Tibial artery (tissue), 4 donors: ENCODE results near the gene EPHB3.

Experiments used
- DNase-seq, 2 donors: peaks; one replicate each; pipeline ENCODE4 v3.0.0-alpha.2; 2019
- H3K27ac ChIP-seq, 2 donors: fragments of 200-600 bp; sonication (generic) in 1 of 2; 1 replicate in 1 of 2; 2 replicates in 1 of 2; pipeline ENCODE4 v1.5.1; 2018 to 2019; ENCODE audit warnings: mild to moderate bottlenecking in 1 of 2
- H3K27me3 ChIP-seq, 2 donors: fragments of 200-600 bp; sonication (generic) in 1 of 2; one replicate each; pipeline versions ENCODE4 v1.5.1 to v1.6.0; 2016 to 2019
- H3K36me3 ChIP-seq, 3 donors: fragments of 200-600 bp; sonication (generic) in 2 of 3; one replicate each; pipeline ENCODE4 v1.5.1; 2016 to 2019; ENCODE audit warnings: mild to moderate bottlenecking in 2 of 3
- H3K4me1 ChIP-seq, 4 donors: fragments of 200-600 bp; sonication (generic) in 2 of 4; 1 replicate in 3 of 4; 2 replicates in 1 of 4; pipeline ENCODE4 v1.5.1; 2016 to 2019
- H3K4me3 ChIP-seq, 2 donors: fragments of 200-600 bp; sonication (generic) in 1 of 2; 1 replicate in 1 of 2; 2 replicates in 1 of 2; pipeline ENCODE4 v1.5.1; 2018 to 2019; ENCODE audit warnings: mild to moderate bottlenecking in 2 of 2
- H3K9me3 ChIP-seq, 3 donors: fragments of 200-600 bp; sonication (generic) in 1 of 3; one replicate each; pipeline ENCODE4 v1.5.1; 2016 to 2019
- intact Hi-C: fragments of 100-400 bp; cut with DNase I; formaldehyde crosslinking; loops from one replicate; pipeline ENCODE4 v1.15.0; 2023; ENCODE audit warnings: low total_unique reads
- TF ChIP-seq, protein P1 (sequence below), 2 experiments: fragments of 200-600 bp in 1 of 2; fragments of 450-650 bp in 1 of 2; IDR thresholded peaks; one replicate each; pipeline ENCODE4 v1.5.1; 2017 to 2019; ENCODE audit warnings: antibody characterized with exemption in 2 of 2, mild to moderate bottlenecking in 1 of 2, moderate library complexity in 1 of 2

The EPHB3 gene

GRCh38 chr3:184592371-184593219 lies 31.0 kb downstream of the EPHB3 start:
- Histone ChIP-seq H3K36me3 (no peaks in the 10 kb centered on the region), H3K27me3 (no peaks in the 10 kb centered on the region), H3K27ac (peak overlapping the region in 1 of 2 donors; percentile 11), H3K9me3 (no peaks in the 10 kb centered on the region), H3K4me3 (no peak overlapping the region), H3K4me1 (peaks cover 0 to 35% (median 0%) of the 10 kb centered on the region in 4 donors)
- TF ChIP-seq, protein P1, sequence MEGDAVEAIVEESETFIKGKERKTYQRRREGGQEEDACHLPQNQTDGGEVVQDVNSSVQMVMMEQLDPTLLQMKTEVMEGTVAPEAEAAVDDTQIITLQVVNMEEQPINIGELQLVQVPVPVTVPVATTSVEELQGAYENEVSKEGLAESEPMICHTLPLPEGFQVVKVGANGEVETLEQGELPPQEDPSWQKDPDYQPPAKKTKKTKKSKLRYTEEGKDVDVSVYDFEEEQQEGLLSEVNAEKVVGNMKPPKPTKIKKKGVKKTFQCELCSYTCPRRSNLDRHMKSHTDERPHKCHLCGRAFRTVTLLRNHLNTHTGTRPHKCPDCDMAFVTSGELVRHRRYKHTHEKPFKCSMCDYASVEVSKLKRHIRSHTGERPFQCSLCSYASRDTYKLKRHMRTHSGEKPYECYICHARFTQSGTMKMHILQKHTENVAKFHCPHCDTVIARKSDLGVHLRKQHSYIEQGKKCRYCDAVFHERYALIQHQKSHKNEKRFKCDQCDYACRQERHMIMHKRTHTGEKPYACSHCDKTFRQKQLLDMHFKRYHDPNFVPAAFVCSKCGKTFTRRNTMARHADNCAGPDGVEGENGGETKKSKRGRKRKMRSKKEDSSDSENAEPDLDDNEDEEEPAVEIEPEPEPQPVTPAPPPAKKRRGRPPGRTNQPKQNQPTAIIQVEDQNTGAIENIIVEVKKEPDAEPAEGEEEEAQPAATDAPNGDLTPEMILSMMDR (IDR thresholded peaks at IDR 0.05) = no peak
- no peak for DNase-seq
- intact Hi-C loops = no loop called here

DNA sequence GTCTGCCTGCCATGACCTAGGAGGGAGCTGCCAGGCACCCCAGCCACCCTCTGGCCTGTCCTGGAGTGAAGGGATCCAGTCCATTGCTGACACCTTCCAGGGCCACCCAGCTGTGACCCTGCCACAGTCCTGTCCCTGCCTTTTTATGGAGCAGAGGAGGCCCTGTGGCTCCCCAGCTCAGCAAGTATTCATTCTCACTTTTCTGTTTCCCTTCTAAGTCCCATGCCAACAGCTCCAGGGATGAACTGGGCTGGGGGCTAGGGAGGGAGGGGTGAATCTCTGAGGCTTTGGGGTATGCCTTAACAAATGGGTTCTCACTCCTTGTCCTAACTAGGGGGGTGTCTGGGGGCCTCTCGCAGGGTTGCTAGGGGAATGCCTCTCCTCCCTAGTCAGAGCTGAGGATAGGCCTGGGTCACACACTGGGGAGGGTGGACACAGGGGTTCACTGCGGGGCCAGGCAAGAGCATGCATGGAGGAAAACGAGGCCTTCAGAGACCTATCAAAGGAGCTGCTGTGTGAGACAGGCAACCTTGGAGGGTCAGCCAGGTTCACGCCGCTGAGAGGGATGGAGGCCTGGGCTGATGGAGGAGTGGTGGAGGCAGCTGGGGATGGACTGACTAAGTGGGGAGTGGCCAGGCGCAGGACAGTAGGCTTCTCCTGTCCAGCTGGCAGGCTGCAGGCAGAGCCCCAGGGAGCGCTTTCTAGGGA lies 31.8 kb downstream of the EPHB3 start:
- DNase-seq = no peak
- Histone ChIP-seq H3K4me1 (peaks cover 0 to 35% (median 0%) of the 10 kb centered on the region in 4 donors), H3K27ac (peak overlapping the region in 1 of 2 donors; percentile 11), H3K9me3 (no peaks in the 10 kb centered on the region), H3K4me3 (no peak overlapping the region), H3K27me3 (no peaks in the 10 kb centered on the region), H3K36me3 (no peaks in the 10 kb centered on the region)
- intact Hi-C loops = no loop called here
- TF ChIP-seq, protein P1 (IDR thresholded peaks at IDR 0.05) = no peak

DNA sequence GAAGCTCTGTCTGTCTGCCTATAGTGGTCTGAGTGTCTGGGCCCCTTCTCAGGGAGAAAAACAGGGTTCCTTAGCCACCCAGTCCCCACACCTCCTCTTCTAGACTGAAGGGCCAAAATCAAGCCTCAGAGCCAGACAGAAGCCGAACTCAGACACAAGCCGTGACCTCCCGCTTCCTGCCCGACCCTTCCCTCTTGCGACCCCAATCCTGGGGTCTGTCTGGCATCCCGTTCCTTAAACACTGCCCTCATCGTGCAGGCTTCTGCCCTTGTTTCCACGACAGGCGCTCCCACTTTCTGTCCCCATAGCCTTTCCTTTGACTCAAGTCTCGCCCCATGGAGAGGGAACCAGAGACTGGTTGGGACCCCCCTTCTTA lies 32.3 kb downstream of the EPHB3 start:
- Histone ChIP-seq H3K9me3 (no peaks in the 10 kb centered on the region), H3K4me3 (no peak overlapping the region), H3K27ac (no peak overlapping the region), H3K27me3 (no peaks in the 10 kb centered on the region), H3K4me1 (peaks cover 0 to 35% (median 0%) of the 10 kb centered on the region in 4 donors), H3K36me3 (no peaks in the 10 kb centered on the region)
- intact Hi-C loops = no loop called here
- DNase-seq = no peak
- TF ChIP-seq, protein P1 (IDR thresholded peaks at IDR 0.05) = no peak

GRCh38 chr3:184594371-184595001 lies 32.9 kb downstream of the EPHB3 start:
- Histone ChIP-seq H3K27me3 (no peaks in the 10 kb centered on the region), H3K36me3 (no peaks in the 10 kb centered on the region), H3K27ac (no peak overlapping the region), H3K4me1 (peaks cover 0 to 35% (median 0%) of the 10 kb centered on the region in 4 donors), H3K9me3 (no peaks in the 10 kb centered on the region), H3K4me3 (no peak overlapping the region)
- DNase-seq = no peak
- TF ChIP-seq, protein P1 (IDR thresholded peaks at IDR 0.05) = no peak
- intact Hi-C loops = no loop called here

DNA sequence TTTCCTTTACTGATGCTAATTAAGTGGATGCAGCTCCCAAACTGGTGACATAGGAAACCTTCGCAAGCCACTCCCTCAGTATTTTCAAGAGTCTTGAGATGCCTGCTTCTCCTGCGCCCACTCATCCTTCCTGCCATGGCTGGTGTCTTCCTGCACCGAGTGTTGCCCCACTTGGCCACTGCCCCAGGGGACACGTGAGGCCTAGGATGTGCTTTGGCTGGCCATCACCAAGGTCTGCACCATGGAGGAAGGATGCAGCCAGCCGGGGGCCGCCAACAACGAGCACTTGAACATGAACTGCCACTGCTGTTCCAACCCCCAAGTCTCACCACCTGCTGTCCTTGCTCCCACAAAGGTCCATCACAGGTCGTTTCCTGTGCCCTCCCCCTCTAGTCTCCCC lies 34.1 kb downstream of the EPHB3 start:
- Histone ChIP-seq H3K4me1 (peaks cover 0 to 38% (median 0%) of the 10 kb centered on the region in 4 donors), H3K36me3 (no peaks in the 10 kb centered on the region), H3K27ac (no peak overlapping the region)

More for the DNA sequence above, 34.1 kb downstream of the EPHB3 start:
- DNase-seq = no peak
- no peak overlapping the region for H3K4me3 ChIP-seq
- TF ChIP-seq, protein P1 (IDR thresholded peaks at IDR 0.05) = no peak
- no peaks in the 10 kb centered on the region for H3K27me3 ChIP-seq
- intact Hi-C loops = no loop called here
- no peaks in the 10 kb centered on the region for H3K9me3 ChIP-seq
